Measurements from ENCODE around the gene FAM221B. TPM values are rescaled to one million over a fixed set of nuclear protein-coding genes. Genes with fewer than 3 reads are reported as not detected.
A peak's percentile ranks its signal among the peaks of the same experiment; 100 is the strongest.

The FAM221B gene
- total and polyA plus RNA-seq, 9 of the 15 experiments (the other 6 are each of a cell fraction or from before 2014, with no cell fraction given): 0.01 TPM; not detected in 8

GRCh38 chr9:35790385-35791296, 37.9 kb downstream of the FAM221B start (continued):
- peak; percentile 35; the same call in 1 of the 2 replicates for TF ChIP-seq DEAF1 (CRISPR knock-in tag; IDR thresholded peaks at IDR 0.05)
- peak; percentile 32; the same call in 1 of the 2 replicates for TF ChIP-seq ARID2 (IDR thresholded peaks at IDR 0.05)
- TF ChIP-seq MNT (conservative IDR thresholded peaks at IDR 0.05): no peak
- TF ChIP-seq RAD21 (CRISPR knock-in tag; conservative IDR thresholded peaks at IDR 0.05 in 1 of 2, IDR thresholded peaks at IDR 0.05 in 1 of 2): peak; percentile 48 to 76
- no peak for TF ChIP-seq BCLAF1 (IDR thresholded peaks at IDR 0.05; ENCODE audit: borderline replicate concordance in 1 of 2, control insufficient read depth in 1 of 2, low read depth in 2 of 2, low read length in 1 of 2)
- TF ChIP-seq GATA2 (CRISPR knock-in tag; IDR thresholded peaks at IDR 0.05): 0 out of 2 replicates have a peak, but pooled peaks have one; percentile 15
- 0 out of 2 replicates have a peak, but pooled peaks have one; percentile 19 for TF ChIP-seq JUND (IDR thresholded peaks at IDR 0.05; ENCODE audit: borderline replicate concordance, low read depth, low read length)
- no peak for TF ChIP-seq JUND (tag; IDR thresholded peaks at IDR 0.05; ENCODE audit: borderline replicate concordance, low read depth, low read length)
- TF ChIP-seq CTCF (IDR thresholded peaks at IDR 0.05 in 2 of 3, conservative IDR thresholded peaks at IDR 0.05 in 1 of 3; ENCODE audit: insufficient read depth in 2 of 3, low read depth in 1 of 3, low read length in 3 of 3): peak; percentile 81 to 90 (median 86)
- peak; percentile 38; the same call in 1 of the 2 replicates for TF ChIP-seq RB1 (IDR thresholded peaks at IDR 0.05; ENCODE audit: low read depth)
- peak; percentile 69; the same call in 1 of the 2 replicates for TF ChIP-seq CC2D1A (IDR thresholded peaks at IDR 0.05)

Measured in K562 (cell line).